Right lobe of liver (tissue), 6 donors: ENCODE data around the gene FAM13A. TPM values are rescaled to one million over a fixed set of nuclear protein-coding genes. Genes with fewer than 3 reads are reported as not detected.

Experiments
- ATAC-seq, 4 donors: fragments of 200-7000 bp; cut with Tn5 transposase; one replicate each; pipeline ENCODE4 v1.9.1; 2020; ENCODE audit warnings: mild to moderate bottlenecking in 4 of 4, moderate library complexity in 4 of 4
- DNase-seq, 3 donors: peaks; one replicate each; pipeline ENCODE4 v3.0.0-alpha.2; 2020
- H3K27ac ChIP-seq, 3 donors: fragments of 200-600 bp; one replicate each; pipeline ENCODE4 v1.8.0; 2022
- H3K27me3 ChIP-seq, 2 donors: fragments of 200-600 bp; one replicate each; pipeline ENCODE4 v1.8.0; 2022
- H3K36me3 ChIP-seq, 4 donors: fragments of 200-600 bp; sonication (generic) in 1 of 4; one replicate each; pipeline versions ENCODE4 v1.5.1 to v1.8.0; 2017 to 2022; ENCODE audit warnings: control low read depth in 1 of 4
- H3K4me1 ChIP-seq, 4 donors: fragments of 200-600 bp; sonication (generic) in 1 of 4; one replicate each; pipeline versions ENCODE4 v1.5.1 to v1.8.0; 2017 to 2022; ENCODE audit warnings: control low read depth in 1 of 4
- H3K4me3 ChIP-seq, 3 donors: fragments of 200-600 bp; one replicate each; pipeline ENCODE4 v1.8.0; 2022
- H3K9me3 ChIP-seq, 4 donors: fragments of 200-600 bp; sonication (generic) in 1 of 4; one replicate each; pipeline versions ENCODE4 v1.5.1 to v1.8.0; 2017 to 2022; ENCODE audit warnings: control low read depth in 1 of 4
- POLR2A ChIP-seq: fragments of 450-650 bp; IDR thresholded peaks from one replicate; pipeline ENCODE4 v1.6.1; 2017; ENCODE audit warnings: antibody characterized with exemption, mild to moderate bottlenecking
- WGBS: methylation state at CpG from one replicate; pipeline ENCODE4 v1.1.6; 2018; ENCODE audit warnings: low coverage, low lambda C conversion rate; ENCODE audit not compliant: insufficient coverage; ENCODE audit errors: missing lambda C conversion rate; 5-methylcytosine and 5-hydroxymethylcytosine counted together
- intact Hi-C, 2 donors: fragments of 100-400 bp; cut with DNase I; formaldehyde crosslinking; loops; one replicate each; pipeline versions ENCODE4 v1.11.2 to v1.14.1; 2022
- total RNA-seq, 6 experiments: library from RNA; depleted of rRNA in 2 of 6; stranded (reverse); fragments of >200 nt in 2 of 6; fragmentation: NEBNext Ultra II Directional in 3 of 6; extraction: Animal tissue kit (Norgen Biotek cat#: 25700) in 3 of 6; gene quantifications; one replicate each; pipeline versions ENCODE4 v1.1.0 to v1.2.4, GENCODE V29; 2016 to 2023
- TF ChIP-seq, protein P1 (sequence below), 4 donors: fragments of 200-600 bp in 3 of 4; fragments of 450-650 bp in 1 of 4; IDR thresholded peaks; one replicate each; pipeline versions ENCODE4 v1.5.1 to v1.8.0; 2016 to 2022; ENCODE audit warnings: antibody characterized with exemption in 4 of 4, mild to moderate bottlenecking in 2 of 4
- donor health status: DM: no; HTN: yes; CAD: no.
- donor health status: DM: no; HTN: no; CAD: no.
- donor health status: DM: no; HTN: no; CAD: no.
- donor health status: DM: no; HTN: yes; CAD: no.
- donor health status: DM: no; HTN: yes; CAD: no.

The FAM13A gene
- total RNA-seq, 6 experiments from 2014 or later: 28.3 to 82.5 (median 51.7) TPM

DNA sequence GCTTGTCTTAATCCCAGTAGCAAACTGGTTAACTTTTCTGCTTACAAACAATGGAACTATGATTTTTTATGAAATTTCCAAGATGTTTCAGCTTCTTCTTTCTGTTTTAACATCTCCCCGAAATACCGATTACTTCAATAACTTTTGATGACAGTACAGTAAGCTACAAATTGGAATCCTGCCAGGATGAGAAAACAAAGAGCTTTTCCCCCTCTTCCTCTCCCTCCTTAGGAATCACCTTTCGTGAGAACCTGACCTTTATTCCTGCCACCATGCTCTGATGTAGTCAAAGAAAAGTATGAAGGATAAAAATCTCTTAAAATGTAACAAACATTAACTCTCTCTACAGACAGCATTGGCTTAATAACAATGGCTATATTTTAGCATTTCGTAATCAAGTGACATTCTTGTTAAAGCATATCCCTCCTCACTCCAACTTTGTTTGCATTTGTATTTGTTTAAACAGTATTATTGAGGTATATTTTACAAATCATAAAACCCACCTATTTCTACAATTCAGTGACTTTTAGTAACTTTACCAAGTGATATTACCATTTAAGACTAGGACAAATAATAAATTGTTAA lies 210.7 kb downstream of the FAM13A start:
- H3K4me1 ChIP-seq: no peaks in the 10 kb centered on the region
- no peaks in the 10 kb centered on the region for H3K36me3 ChIP-seq
- H3K4me3 ChIP-seq: no peak overlapping the region
- H3K9me3 ChIP-seq: no peaks in the 10 kb centered on the region
- WGBS: 54% methylated on average over 4 of the region's 4 CpGs
- DNase-seq: no peak
- intact Hi-C loops: no loop called here
- no peak for TF ChIP-seq POLR2A
- TF ChIP-seq, protein P1, sequence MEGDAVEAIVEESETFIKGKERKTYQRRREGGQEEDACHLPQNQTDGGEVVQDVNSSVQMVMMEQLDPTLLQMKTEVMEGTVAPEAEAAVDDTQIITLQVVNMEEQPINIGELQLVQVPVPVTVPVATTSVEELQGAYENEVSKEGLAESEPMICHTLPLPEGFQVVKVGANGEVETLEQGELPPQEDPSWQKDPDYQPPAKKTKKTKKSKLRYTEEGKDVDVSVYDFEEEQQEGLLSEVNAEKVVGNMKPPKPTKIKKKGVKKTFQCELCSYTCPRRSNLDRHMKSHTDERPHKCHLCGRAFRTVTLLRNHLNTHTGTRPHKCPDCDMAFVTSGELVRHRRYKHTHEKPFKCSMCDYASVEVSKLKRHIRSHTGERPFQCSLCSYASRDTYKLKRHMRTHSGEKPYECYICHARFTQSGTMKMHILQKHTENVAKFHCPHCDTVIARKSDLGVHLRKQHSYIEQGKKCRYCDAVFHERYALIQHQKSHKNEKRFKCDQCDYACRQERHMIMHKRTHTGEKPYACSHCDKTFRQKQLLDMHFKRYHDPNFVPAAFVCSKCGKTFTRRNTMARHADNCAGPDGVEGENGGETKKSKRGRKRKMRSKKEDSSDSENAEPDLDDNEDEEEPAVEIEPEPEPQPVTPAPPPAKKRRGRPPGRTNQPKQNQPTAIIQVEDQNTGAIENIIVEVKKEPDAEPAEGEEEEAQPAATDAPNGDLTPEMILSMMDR (IDR thresholded peaks at IDR 0.05): no peak
- no peak for ATAC-seq
- no peaks in the 10 kb centered on the region for H3K27me3 ChIP-seq
- no peak overlapping the region for H3K27ac ChIP-seq

DNA sequence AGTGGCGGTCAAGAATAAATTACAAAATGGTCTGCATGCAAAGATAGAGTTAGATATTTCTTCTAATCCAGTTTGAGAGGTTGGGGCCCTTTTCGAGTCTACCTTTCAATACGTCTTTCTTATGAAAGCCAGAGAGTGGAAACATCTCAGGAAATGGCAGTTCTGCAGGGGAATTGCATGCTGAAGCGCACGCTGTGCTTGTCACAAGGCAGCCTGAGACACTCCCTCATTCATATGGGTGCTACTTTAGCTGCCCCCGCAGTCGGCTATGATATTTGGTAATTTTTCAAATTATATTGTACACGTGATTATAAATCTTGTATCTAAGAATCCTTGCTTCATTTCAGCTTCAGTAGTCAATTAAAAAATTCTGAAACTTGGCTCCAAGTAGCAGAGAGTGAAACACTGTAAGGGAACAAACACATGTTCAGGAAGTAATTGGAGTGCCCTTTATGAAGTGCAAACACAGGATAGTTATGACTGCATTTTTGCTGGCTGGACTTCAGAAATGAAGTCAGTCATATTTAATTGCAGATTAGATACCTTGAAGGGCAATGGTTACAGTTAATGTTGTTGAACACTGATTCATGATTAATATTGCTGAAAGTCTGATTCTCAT lies 213.8 kb downstream of the FAM13A start:
- no peak for ATAC-seq

DNA sequence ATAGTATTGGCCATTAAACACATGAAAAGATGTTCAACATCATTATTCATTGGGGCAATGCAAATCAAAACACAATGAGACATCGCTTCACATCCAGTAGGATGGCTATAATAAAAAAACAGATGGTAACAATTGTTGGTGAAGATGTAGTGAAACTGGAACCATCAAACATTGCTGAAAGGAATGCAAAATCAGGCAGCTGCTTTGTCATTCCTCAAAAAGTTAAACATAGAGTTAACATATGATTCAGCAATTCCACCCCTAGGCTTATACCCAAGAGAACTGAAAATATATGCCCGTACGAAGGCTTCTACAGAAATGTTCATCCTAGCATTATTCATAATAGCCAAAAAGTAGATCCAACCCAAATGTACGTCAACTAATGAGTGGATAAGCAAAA lies 215.3 kb downstream of the FAM13A start:
- Histone ChIP-seq H3K4me1 (no peaks in the 10 kb centered on the region), H3K27ac (no peak overlapping the region), H3K36me3 (no peaks in the 10 kb centered on the region), H3K9me3 (no peaks in the 10 kb centered on the region), H3K27me3 (no peaks in the 10 kb centered on the region), H3K4me3 (no peak overlapping the region)
- intact Hi-C loops: no loop called here
- ATAC-seq (no peak), DNase-seq (no peak)
- no peak for TF ChIP-seq POLR2A
- TF ChIP-seq, protein P1 (IDR thresholded peaks at IDR 0.05): no peak
- WGBS: 96% methylated on average over 4 of the region's 4 CpGs

More for the DNA sequence above, 213.8 kb downstream of the FAM13A start:
- no peaks in the 10 kb centered on the region for H3K4me1 ChIP-seq
- intact Hi-C loops: no loop called here
- no peaks in the 10 kb centered on the region for H3K36me3 ChIP-seq
- H3K4me3 ChIP-seq: no peak overlapping the region
- H3K27ac ChIP-seq: no peak overlapping the region
- DNase-seq: no peak
- TF ChIP-seq, protein P1 (IDR thresholded peaks at IDR 0.05): no peak
- no peak for TF ChIP-seq POLR2A
- H3K9me3 ChIP-seq: no peaks in the 10 kb centered on the region
- H3K27me3 ChIP-seq: no peaks in the 10 kb centered on the region
- WGBS: 79% methylated on average over 8 of the region's 8 CpGs

DNA sequence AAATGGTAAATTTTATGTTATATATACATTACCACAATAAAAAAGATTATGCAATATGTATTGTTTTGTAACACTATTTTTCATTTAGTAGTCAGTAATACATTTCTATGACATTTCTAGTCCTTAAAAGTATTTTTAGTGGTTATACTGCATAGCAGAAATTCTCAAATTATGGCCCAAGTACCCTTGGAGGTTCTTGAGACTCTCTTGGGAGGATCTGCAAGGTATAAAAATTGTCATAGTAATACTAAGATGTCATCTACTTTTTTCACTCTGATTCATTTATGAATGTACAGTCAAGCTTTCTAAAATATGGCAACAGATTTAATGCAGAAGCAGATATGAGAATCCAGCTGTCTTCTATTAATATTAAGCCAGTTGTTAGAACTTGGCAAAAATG lies 220.8 kb downstream of the FAM13A start:
- Histone ChIP-seq H3K27ac (no peak overlapping the region), H3K27me3 (no peaks in the 10 kb centered on the region), H3K4me3 (no peak overlapping the region), H3K4me1 (no peaks in the 10 kb centered on the region), H3K9me3 (no peaks in the 10 kb centered on the region), H3K36me3 (no peaks in the 10 kb centered on the region)
- no peak for TF ChIP-seq POLR2A
- TF ChIP-seq, protein P1 (IDR thresholded peaks at IDR 0.05): no peak
- ATAC-seq: no peak
- intact Hi-C loops: no loop called here
- DNase-seq: no peak
